HG02970 (cell line): ENCODE results near the gene CACTIN.
"Not testable (repeated sequence)": the region's sequence is repeated elsewhere in the genome, so short reads cannot be mapped to it uniquely, and the experiment has no call there.

Experiments used
- ATAC-seq: cut with Tn5 transposase; IDR thresholded peaks from one replicate; pipeline ENCODE4 v1.9.1; 2021; ENCODE audit warnings: mild to moderate bottlenecking, moderate library complexity, moderate number of reproducible peaks; ENCODE audit not compliant: unreplicated experiment, low FRiP score

Gene CACTIN

DNA sequence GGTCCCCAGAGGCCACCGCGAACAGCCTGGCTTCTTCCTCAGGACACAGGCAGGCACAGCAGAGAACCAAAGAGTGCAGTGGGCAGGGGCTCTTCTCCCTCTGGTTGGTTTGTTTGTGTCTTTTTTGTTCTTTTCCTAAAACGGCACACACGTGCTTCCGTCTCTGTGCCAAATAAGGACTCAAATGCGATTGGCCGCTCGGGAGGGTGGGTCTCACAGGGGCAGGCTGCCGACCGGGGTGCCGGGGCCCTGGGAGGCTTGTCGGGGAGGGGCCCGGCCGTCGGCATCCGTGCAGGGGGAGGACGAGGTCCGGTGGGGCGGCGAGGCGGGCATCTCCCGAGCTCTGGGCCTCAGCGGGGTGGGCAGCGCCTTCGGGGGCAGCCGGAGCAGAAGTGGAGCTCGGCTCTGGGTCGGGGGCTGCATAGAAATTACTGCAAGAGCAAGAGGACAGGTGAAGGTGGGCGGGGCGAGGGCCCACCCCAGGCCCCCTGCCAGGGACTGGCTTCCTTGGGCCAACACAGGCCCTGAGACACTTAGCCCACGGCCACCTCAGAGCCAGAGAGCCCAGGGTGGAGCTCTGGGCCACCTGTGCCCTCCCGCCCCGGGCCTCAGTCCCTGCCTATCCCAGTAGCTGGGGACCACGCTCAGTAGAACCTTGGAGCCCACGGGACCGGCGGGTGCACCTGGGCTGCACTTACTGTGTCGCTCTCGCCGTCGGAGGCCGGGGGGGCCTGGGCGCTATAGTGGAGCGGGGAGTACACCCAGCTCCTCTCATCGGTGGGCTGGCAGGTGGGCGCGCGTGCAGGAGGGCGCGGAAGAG lies 6.4 kb upstream of the CACTIN start:
- ATAC-seq: no peak

DNA sequence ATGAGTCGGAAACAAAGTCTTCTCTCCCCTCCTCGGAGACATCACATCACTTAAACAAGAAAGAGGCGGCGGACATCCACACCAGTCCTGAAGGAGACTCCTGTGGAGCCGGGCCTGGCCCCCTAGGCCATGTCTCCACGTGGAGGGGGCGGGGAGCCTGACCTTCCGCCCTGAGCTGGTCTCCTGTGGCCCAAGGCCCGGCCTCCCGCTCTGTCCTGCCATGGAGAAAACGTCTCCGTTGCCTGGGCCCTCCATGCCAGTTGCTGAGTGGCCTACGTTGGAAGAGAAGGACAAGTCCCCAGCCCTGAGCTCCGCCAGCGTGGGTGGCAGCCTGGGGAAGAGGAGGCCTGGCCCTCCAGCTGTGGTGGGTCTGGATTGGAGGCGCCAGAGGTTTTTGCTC lies 5.5 kb upstream of the CACTIN start:
- no peak for ATAC-seq

DNA sequence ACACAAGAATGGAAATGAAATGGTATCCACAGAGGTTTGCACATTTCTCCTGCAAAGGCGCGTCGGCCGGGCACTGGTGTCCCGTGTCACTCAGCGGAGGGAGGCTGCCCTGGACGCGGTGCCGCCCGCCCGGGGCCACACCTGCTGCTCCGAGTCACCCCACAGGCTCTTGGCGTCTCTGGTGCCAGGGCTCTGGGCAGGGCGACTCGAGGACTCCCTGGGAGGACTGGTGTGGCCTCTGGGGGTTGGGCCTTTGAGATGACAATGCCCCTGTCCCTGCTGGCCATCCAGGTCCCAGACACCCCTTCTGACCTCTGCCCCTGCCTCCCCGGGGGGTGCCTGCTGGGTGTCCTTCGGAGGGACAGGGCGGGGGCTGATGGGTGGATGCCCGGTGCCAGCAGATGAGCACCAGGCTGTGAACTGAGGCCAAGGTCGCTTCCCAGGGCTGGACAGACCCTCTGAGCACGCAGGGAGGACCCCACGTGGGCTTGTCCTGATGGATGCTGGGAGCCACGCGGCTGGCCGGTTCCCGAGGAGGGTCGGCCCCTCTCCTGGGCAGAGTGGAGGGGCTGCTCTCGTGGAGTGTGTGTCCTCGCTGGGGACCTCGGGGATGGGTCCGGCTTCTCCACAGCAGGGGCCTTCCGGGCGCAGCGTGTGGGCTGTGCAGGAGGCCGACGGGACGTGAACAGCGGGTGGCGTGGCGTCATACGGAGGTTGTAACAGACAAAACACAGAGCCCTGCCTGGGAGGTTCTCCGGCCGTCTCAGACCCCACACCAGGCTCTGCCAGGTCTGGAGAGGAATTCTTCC lies 4.7 kb upstream of the CACTIN start:
- ATAC-seq: no peak

DNA sequence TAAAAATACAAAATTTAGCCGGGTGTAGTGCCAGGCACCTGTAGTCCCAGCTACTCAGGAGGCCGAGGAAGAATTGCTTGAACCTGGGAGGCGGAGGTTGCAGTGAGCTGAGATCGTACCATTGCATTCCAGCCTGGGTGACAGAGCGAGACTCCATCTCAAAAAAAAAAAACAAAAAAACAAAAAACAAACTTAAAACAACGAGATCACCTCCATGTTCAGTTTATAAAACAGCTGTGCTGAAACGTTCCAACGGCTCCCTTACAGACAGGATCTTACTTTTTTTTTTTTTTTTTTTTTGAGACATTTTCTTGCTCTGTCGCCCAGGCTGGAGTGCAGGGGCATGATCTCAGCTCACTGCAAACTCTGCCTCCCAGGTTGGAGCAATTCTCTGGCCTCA lies 2.2 kb upstream of the CACTIN start:
- ATAC-seq: not testable (repeated sequence)

DNA sequence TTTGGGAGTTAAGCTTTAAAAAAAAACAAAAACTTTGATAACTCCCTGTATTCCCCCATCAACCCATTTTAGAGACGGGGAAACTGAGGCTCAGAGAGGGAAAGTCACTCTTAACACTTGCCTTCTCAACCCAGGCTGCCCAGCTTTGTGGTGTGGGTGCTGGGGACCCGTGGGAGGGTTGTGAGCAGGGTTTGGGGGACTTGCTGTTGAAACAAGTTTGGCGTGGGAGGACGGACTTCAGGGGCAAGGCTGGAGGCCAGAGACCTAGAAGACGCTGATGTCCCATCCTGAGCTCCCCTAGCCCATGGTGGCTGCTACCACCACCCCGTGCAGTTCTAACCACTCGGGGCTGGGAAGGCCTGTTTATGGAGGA lies 747 bp upstream of the CACTIN start:
- no peak for ATAC-seq

DNA sequence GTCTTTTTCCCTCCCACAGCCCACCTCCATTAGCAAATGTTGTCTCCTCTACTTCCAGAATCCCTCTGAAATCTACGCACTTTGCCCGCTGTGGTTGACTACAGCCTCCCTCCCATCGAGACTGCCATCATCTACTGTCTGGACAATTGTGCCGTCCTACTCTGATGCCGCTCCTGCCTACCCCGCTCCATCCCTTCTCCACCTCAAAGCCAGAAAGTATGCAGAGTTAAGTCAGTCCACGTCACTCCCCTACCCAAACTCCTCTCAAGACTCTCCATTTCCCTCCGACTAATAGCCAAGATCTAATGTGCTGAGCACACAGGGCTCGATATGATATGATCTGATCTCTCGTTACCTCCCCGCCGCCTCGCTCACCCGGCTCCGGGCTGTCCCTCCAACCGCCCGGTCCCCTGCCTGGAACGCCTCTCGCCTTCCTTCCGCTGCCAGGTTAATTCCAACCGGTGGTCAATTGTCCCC lies 556 bp downstream of the CACTIN start:
- no peak for ATAC-seq

DNA sequence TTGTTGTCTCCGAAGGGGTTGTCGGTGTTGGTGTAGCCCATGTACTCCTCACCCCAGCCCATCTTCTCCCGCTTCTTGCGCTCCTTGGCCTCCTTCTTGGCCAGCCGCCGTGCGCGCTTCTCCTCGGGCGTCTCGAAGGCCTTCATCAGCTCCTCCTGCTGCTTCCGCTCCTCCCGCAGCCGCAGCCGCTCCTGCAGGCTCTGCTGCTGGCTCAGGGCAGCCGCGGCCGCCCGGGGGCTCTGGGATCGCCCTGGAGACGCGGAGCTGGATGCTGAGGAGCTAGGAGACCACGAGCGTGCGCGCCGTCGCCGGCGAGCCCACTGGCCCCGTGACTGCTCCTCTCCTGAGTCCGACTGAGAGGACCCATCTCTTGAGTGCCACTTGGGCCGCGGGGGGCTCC lies 2.9 kb downstream of the CACTIN start:
- no peak for ATAC-seq

DNA sequence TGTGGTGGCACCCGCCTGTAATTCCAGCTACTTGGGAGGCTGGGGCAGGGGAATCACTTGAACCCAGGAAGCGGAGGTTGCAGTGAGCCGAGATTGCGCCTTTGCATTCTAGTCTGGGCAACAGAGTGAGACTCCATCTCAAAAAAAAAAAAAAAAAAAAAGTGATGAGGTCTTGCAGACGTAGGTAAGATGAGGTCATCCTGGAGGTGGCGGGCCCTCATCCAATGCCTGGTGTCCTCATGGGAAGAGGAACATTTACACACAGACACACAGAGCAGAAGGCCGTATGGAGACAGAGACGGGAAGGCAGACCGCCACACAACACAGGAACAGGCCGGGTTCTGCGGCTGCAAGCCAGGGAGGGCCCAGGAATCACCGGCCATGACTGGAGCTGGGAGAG lies 4.4 kb downstream of the CACTIN start:
- ATAC-seq: no peak

DNA sequence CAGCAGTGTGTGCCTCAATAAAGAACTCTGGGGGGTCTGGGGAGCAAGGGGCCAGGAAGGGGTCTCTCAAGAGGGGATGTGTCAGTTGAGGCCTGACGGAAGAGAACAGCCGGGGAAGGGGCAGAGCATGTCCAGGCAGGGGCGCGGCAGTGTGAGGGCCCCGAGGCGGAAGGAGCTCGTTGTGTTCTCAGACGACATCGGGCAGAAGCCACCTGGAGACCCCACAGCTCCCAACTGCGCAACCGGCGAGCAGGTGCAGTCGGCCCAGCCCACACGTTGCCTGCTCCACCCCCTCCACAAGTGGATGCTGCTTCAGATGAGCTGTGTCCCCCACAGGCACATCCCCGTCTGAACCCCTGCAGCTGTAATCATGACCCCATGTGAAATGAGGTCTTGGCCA lies 4.9 kb downstream of the CACTIN start:
- no peak for ATAC-seq

DNA sequence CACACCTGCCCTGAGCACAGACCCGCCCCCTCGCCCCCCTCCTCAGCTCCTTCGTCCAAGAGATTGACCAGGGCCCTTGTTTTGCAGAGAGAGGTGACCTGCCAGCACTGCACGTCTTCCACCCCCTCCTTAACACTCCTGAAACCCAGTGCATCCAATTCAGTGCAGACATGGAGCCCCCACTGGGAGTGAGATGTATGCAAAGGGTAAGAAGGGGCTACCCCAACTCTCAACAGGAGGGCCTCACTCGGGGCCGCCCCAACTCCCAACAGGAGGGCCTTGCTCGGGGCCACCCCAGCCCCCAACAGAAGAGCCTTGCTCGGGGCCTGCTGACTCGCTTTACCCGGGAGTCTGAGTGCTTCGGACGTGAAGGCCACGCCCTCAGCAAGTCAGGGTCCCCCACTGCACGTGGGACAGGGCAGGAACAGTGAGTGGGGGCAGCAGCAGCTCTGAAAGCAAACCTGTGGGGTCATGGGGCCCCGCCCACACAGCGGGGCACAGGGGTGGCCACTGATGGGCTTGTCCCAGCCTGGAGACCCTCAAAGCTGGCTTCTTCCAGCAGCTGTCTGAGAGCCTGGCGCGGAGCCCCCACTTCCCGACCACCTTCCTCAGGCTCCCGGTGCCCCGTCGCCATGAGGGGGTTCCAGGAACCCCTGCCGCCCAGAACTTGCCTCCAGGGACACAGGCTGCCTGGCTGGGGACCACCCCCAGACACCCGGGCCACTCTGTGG lies 5.6 kb downstream of the CACTIN start:
- no peak for ATAC-seq

DNA sequence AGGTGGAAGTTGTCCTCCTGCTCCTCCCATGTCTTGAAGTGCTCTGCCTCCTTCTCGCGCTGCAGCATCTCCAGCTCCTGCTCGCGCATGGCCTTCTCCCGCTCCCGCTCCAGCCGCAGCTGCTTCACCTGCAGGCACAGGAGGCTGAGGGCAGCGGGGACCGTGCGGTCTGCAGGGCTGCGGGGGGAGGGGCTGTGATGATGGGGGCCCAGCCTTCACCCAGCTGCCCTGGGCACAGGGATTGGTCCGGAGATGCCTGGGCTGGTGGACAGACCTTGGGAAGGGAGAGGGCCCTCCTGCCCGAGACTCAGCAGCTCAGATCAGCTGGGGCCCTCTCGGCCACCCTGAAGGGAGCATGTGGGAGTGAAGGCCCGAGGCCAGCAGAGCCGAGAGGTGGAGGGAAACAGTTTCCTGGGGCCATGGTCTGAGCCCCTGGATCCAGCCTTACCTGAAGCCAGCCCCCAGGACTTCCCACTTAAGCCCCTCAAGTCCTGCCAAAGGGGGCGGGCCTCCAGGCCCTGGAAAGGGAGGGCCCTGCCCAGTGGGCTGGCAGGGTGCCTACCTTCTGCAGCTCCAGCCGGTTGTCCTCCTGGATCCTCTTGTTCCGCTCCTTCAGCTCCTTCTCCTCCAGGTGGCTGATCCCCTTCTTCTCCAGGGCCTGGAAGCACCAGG lies 6.3 kb downstream of the CACTIN start:
- no peak for ATAC-seq

DNA sequence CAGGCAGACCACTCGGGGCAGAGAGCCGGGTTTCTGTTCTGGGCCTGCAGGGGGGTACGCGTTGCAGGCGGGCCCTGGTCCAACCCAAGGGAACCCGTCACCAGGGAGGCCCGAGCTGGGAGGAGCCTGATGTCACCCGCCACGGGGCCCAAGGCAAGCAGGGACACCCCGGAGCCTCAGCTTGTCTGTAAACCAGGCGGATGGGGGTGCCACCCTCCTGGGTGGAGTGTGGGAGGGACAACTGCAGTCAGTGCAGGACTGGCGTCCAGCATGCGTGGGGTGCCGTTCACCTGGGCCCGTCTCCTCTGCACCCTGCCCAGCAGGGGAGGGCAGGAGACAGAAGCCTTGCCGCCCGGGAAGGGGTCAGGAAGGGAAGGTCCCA lies 7.0 kb downstream of the CACTIN start:
- ATAC-seq: no peak

DNA sequence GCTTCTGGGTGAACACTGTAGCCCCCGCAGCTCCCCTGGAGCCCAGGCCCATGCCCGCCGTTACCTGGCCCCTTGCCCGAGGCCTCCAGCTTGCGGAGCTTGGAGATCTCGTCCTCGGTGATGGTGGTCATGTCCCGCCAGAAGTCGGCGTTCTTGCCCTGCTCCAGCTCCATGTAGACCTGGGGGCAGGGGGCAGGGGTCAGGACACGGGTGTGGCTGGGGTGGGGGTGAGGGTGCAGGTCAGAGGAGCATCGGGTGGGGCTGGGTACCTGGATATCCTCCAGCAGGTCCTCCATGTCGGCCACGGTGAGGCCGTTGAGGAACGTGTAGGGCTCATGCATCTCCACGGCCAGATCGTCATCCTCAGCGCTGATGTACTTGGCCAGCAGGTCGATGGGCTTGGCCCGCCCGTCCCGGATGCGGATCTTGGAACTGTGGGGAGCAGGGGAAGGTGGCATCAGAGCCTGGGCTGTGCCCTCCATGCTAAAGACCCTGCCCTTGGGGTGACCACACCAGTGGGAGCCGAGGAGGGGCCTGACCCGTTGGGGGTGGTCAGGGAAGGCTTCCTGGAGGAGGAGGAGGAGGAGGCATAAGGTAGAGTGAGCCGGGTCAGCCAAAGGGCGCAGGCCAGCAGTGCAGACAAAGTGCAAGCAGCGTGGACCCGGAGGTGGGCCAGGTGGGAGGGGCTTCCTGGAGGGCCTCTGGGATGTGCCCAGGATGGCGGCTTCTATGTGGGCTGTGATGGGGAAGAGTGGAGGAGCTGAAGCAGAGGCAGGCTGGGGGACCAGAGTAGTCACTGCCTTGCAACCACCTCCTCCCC lies 7.6 kb downstream of the CACTIN start:
- no peak for ATAC-seq

DNA sequence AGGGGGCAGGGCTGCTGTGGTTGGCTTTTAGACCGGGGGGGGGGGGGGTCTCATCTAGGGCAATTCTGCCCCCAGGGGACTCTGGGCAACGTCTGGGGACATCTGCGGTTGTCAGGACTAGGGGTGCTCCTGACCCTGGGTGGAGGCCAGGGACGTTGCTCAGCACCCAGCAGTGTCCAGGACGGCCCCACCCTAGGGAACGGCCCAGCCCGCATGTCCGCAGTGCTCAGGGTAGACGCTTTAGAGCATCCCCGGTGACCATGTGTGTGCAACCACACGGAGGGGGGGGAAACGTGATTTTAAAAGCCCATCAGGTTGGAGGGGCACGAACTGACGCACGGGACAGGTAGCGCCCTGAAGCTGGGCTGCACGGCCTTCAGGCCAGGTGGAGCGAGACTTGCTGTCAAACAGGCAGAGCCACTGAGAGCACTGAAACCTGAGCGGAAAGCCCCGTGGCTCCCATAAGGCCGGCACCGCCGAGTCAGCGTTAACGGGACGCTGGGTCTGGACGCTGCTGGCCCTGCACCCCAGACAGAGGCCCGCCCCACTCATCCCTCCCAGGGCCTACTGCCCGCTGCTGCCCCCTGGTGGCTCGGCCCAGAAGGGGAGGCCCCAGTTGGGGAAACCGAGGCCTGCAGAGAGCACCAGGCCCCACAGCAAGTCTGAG lies 8.3 kb downstream of the CACTIN start:
- ATAC-seq: no peak

DNA sequence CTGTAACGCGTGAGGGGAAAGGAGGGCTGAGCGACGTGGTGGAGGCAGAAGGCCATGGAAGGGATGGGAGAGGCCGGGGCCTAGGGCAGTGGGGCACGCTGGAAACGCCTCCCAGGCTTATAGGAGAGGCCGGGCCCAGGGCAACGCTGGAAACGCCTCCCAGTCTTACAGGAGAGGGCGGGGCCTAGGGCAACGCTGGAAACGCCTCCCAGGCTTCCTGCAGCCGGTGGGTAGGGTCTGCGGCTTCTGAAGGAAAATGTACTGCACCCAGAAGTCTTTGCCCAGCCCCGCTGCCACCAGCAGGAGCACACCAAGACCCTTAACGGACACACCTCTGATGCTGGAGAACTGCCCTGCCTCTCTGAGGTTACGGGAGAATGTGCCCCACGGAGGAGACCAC lies 9.1 kb downstream of the CACTIN start:
- ATAC-seq: no peak

DNA sequence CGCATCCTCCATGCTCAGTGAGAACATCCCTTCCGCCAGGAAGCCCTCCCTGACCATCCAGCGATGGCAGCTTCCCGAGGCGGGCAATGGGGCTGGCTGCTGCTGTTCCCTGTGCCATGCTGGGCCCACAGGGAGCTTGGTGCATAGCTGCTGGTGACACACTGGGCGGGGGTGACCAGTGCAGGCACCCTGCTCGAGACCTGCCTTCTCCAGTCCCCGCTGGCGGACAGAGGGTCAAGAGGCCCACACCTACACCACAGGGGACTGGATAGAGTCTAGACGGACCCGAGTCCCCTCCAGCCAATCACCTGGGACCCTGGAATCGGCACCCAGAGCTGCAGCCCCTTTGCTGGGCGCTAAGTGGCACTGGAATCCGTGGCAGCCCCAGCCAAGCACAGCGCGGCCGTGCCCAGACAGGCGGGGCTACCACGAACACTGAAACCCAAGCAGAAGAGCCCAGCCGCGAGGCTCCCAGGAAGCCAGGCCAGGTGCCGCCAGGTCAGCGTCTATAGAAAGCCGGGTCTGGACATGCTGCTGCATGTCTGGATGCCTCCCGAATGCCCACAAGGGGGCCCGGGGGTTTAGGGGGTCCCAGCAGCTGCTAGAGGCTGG lies 11.0 kb downstream of the CACTIN start:
- ATAC-seq: no peak

DNA sequence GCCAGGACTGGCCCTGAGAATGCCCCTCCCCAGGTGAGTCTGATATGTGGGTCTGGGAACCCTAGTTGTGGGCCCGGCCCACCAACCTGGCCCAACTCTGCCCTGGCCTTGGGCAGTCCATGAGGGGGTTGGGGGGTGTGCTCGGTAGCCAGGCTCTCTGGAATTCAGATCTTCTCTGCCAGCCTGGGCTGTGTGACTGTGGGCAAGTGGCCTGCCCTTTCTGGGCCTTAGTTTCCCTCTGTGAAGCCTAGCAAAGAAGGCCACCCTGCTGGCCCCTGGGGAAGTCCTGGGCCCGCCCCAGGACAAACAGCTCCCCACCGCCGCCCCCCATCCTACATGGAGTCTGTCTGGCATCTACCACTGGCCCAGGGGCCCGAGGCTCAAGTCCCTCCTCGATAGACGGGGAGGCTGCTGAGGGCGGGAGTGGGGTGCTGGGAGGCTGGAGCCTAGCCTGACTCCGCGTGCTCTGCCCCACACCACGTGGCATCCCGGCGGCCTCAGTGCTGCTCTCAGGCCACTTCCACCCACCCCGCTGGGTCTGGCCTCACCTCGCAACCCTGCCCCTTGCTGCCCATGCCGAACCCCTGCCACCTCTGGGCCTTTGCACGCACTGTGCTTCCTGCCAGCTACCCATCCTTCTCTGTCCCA lies 11.6 kb downstream of the CACTIN start:
- no peak for ATAC-seq
